Erythroblast (primary cell): ENCODE results near the gene CPT1A.

ENCODE experiments used
- DNase-seq, 2 experiments: peaks; one replicate each; lab custom pipeline; 2025; lab: John Stamatoyannopoulos, UW
- GATA1 ChIP-seq: IDR thresholded peaks from 2 replicates; pipeline ENCODE4 v1.6.1; 2011; ENCODE audit warnings: low read depth, mild to moderate bottlenecking, control low read depth, low read length, moderate library complexity
- POLR2A ChIP-seq: IDR thresholded peaks from 2 replicates; pipeline ENCODE4 v1.6.1; 2011; ENCODE audit warnings: mild to moderate bottlenecking, low read length

CPT1A gene

DNA sequence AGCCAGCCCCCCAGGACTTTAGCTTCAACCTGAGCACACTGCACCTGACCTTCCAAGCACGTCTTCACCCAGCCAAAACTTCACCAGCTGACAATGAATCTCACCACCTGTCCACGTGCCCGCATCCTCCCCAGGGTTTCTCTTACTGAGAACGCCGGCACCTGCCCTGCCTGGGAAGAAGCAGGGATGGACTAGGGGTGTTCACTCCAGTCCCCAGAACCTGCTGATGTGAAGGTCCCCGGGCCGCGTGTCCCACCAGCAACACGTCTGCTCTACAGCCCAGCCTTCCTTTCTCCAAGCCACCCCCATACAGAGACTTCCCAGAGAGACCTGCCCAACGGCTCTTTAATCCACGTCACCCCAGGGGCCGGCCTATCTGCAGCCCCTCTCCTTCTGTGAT is 12.8 kb downstream of the CPT1A start:
- TF ChIP-seq POLR2A (no peak), GATA1 (no peak)
- no peak for DNase-seq

DNA sequence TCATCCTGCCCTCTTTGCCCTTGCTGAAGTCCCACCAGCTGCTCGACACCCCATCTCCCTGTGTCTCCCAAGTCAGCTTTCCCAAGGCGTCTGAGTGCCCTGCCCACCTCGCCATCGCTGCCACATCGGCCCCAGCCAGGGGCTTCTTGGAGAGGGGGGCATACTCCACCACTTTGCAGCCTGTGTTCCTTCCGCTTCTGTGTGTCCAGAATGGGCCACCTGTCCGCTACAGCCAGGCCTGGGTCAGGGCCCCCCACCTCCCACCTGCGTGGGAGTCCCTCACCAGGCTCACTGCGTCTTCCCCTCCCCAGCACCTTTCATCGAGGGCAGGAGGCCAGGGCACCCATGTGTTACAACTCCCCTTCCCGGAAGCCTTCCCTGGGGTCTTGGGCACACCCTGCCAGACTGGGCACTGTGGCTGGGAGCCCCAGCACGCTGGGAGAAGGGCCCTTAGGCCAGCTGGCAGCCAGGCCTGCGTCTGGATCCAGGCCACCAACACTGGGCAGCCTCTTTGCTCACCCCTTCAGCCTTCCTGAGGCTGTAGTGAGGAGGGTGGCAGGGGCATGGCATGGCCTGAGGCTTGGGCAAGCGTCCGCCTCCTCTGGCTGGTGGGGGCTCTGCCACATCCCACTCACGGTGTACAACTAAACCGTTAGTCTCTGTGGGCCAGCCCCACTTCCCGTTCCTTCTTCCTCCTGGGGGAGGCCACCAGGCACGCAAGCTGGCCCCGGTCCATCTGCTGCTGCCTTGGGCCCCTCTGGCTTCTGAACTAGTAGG is 13.4 kb downstream of the CPT1A start:
- no peak for DNase-seq

GRCh38 chr11:68827733-68828132 is 14.0 kb downstream of the CPT1A start:
- peak; percentile 13 to 23 for DNase-seq
- TF ChIP-seq POLR2A (no peak), GATA1 (no peak)

More for the DNA sequence above, 13.4 kb downstream of the CPT1A start:
- no peak for TF ChIP-seq GATA1
- TF ChIP-seq POLR2A = no peak

GRCh38 chr11:68826726-68827125 is 15.0 kb downstream of the CPT1A start:
- TF ChIP-seq GATA1 = no peak
- TF ChIP-seq POLR2A = no peak
- no peak for DNase-seq

GRCh38 chr11:68825571-68825970 is 16.1 kb downstream of the CPT1A start:
- DNase-seq = peak; percentile 39 to 52
- TF ChIP-seq GATA1 (no peak), POLR2A (no peak)

- TF ChIP-seq GATA1 (no peak), POLR2A (no peak)
- DNase-seq = no peak
These were observed 19.2 kb downstream of the CPT1A start for GRCh38 chr11:68822546-68822945.

DNA sequence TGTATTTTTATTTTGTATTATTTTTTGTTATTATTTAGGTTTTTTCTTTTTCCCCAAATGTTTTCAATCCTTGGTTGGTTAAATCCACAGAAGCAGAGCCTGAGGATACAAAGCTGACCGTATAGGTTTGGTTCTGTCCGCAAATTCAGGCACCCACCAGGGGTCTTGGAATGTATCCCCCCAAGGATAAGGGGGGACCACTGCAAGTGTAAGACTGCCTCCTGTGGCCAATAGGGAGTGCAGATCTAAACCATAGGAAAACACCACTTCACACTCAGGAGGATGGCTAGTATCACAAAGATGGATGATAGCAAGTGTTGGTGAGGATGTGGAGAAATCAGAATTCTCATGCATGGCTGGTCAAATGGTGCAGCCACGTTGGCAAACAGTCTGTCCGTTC is 20.0 kb downstream of the CPT1A start:
- TF ChIP-seq POLR2A = no peak
- TF ChIP-seq GATA1 = no peak
- no peak for DNase-seq

- no peak for DNase-seq
- TF ChIP-seq GATA1 = no peak
- no peak for TF ChIP-seq POLR2A
These were observed 22.4 kb downstream of the CPT1A start for GRCh38 chr11:68819362-68819761.

DNA sequence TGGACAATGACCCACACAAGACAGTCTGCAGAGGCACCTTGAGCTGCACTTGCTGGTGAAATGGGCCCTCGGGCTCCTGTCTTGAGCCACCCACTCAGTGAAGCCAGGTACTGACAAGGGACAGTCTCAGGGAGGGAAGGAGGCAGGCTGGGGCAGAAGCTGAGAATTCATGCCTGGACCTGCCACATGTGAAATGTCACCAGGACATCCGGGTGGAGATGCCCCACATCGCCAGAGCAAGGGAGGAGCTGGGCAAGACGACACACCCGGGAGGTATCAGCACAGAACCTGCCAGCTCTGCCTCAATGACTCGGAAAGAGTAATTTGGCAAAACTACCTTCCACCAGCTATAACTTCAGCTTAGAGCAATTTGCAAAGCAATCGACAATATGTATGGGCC is 23.5 kb downstream of the CPT1A start:
- no peak for DNase-seq
- TF ChIP-seq POLR2A = no peak
- no peak for TF ChIP-seq GATA1

- DNase-seq = no peak
- TF ChIP-seq GATA1 = no peak
- TF ChIP-seq POLR2A = no peak
These were observed 24.2 kb downstream of the CPT1A start for GRCh38 chr11:68817554-68817953.

DNA sequence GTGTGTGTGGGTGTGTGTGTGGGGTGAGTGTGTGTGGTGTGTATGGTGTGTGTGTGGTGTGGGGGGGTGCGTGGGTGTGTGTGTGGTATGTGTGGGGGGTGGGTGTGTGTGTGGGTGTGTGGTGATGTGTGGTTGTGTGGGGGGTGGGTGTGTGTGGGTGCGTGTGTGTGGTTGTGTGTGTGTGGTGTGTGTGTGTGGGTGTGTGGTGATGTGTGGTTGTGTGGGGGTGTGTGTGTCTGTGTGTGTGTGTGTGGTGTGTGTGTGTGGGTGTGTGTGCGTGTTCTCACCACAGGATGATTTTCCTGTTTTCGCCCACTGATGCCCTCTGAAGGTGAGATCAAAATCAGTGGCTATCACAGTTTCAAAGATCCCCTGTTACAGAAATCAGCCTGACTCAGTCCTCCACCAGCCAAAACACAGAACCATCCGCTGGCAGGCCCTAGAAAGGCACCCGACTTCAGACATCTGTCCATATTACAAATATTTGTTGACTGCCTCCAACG is 24.7 kb downstream of the CPT1A start:
- peak in 1 of 2 experiments; percentile 46 for DNase-seq
- no peak for TF ChIP-seq GATA1

DNA sequence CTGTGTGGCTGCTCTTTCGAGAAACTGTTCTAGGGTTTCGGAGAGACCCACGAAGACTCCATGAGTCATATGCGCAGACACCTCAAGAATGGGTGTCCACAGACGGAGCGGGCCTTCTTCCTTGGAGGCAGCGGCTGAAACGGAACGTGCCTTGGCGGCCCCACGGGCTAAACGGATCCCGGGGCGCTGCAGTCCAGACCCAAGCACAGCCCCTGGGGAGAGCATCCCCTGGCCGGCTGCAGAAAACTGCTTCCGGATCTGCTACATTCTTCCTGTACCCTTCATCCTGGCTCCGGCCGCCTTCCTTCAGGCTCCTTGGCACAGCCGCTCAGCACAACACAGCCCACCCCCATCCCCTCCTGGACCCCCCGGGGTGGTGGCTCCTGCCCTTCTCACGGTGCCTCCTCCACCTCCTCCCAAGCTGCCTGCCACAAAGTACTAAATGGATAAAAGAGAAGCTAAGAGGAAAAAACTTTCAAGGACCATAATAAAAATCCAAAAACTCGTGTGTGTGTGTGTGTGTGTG is 25.4 kb downstream of the CPT1A start:
- no peak for TF ChIP-seq GATA1
- no peak for TF ChIP-seq POLR2A

GRCh38 chr11:68813773-68814172 is 27.9 kb downstream of the CPT1A start:
- no peak for DNase-seq
- TF ChIP-seq POLR2A (no peak), GATA1 (no peak)

More for the DNA sequence above, 25.4 kb downstream of the CPT1A start:
- no peak for DNase-seq

- DNase-seq = peak; percentile 14 to 24
- TF ChIP-seq GATA1 (no peak), POLR2A (no peak)
These were observed 29.2 kb downstream of the CPT1A start for GRCh38 chr11:68812526-68812925.
